Mesothelial cell of epicardium (in vitro differentiated cells): ENCODE results near the gene SHC1. TPM values are rescaled to one million over a fixed set of nuclear protein-coding genes. Genes with fewer than 3 reads are reported as not detected.

Experiments
- DNase-seq, 2 experiments: peaks; one replicate each; pipeline ENCODE4 v3.0.0; 2021; ENCODE audit warnings: low spot score in 2 of 2; ENCODE audit not compliant: unreplicated experiment in 2 of 2
- H3K27ac Mint-ChIP-seq: 2 replicates; pipeline ENCODE4 v1.8.0; 2021; ENCODE audit warnings: mixed read lengths
- H3K27me3 Mint-ChIP-seq: 2 replicates; pipeline ENCODE4 v1.8.0; 2021; ENCODE audit warnings: low read depth, mixed read lengths
- H3K36me3 Mint-ChIP-seq: 2 replicates; pipeline ENCODE4 v1.8.0; 2021; ENCODE audit warnings: mixed read lengths
- H3K4me1 Mint-ChIP-seq: 2 replicates; pipeline ENCODE4 v1.8.0; 2021; ENCODE audit warnings: mixed read lengths
- H3K4me3 Mint-ChIP-seq: 2 replicates; pipeline ENCODE4 v1.8.0; 2021; ENCODE audit warnings: mild to moderate bottlenecking, moderate library complexity, mixed read lengths
- H3K9me3 Mint-ChIP-seq: 2 replicates; pipeline ENCODE4 v1.8.0; 2021; ENCODE audit warnings: mixed read lengths
- CTCF ChIP-seq: fragments of 200-600 bp; sonication (generic); IDR thresholded peaks from one replicate; pipeline ENCODE4 v1.5.0; 2021; ENCODE audit warnings: antibody characterized with exemption; ENCODE audit not compliant: unreplicated experiment
- total RNA-seq: library from RNA; stranded (reverse); gene quantifications from 3 replicates; pipeline ENCODE4 v1.2.1, GENCODE V29; 2021

SHC1 gene
- total RNA-seq, 1 donor from 2014 or later = 115 TPM

- Mint-ChIP-seq H3K36me3 (no peaks in the 10 kb centered on the region), H3K4me3 (no peak overlapping the region), H3K9me3 (no peaks in the 10 kb centered on the region), H3K27me3 (no peaks in the 10 kb centered on the region), H3K4me1 (peaks cover 16% of the 10 kb centered on the region), H3K27ac (no peak overlapping the region)
- DNase-seq = no peak
- TF ChIP-seq CTCF = no peak
These were observed 39.8 kb upstream of the SHC1 start for GRCh38 chr1:155010211-155010918.

GRCh38 chr1:155009742-155010141 is 39.2 kb upstream of the SHC1 start:
- Mint-ChIP-seq H3K36me3 (no peaks in the 10 kb centered on the region), H3K27ac (peak overlapping the region; percentile 39), H3K27me3 (no peaks in the 10 kb centered on the region), H3K4me3 (no peak overlapping the region), H3K4me1 (peaks cover 16% of the 10 kb centered on the region), H3K9me3 (no peaks in the 10 kb centered on the region)
- TF ChIP-seq CTCF = no peak
- no peak for DNase-seq

GRCh38 chr1:155009221-155009711 is 38.7 kb upstream of the SHC1 start:
- H3K9me3 Mint-ChIP-seq = no peaks in the 10 kb centered on the region
- H3K4me1 Mint-ChIP-seq = peaks cover 21% of the 10 kb centered on the region
- TF ChIP-seq CTCF = no peak
- H3K27ac Mint-ChIP-seq = peak overlapping the region; percentile 34
- no peak overlapping the region for H3K4me3 Mint-ChIP-seq
- no peak for DNase-seq
- H3K36me3 Mint-ChIP-seq = no peaks in the 10 kb centered on the region
- H3K27me3 Mint-ChIP-seq = no peaks in the 10 kb centered on the region

GRCh38 chr1:155008015-155008941 is 37.7 kb upstream of the SHC1 start:
- Mint-ChIP-seq H3K36me3 (no peaks in the 10 kb centered on the region), H3K27me3 (no peaks in the 10 kb centered on the region), H3K27ac (no peak overlapping the region), H3K9me3 (no peaks in the 10 kb centered on the region), H3K4me3 (no peak overlapping the region), H3K4me1 (peaks cover 28% of the 10 kb centered on the region)
- TF ChIP-seq CTCF = no peak
- DNase-seq = no peak

GRCh38 chr1:155007251-155007828 is 36.8 kb upstream of the SHC1 start:
- no peak overlapping the region for H3K27ac Mint-ChIP-seq
- DNase-seq = no peak
- no peak for TF ChIP-seq CTCF

More at GRCh38 chr1:155007251-155007828, 36.8 kb upstream of the SHC1 start:
- Mint-ChIP-seq H3K4me1 (peaks cover 28% of the 10 kb centered on the region), H3K36me3 (no peaks in the 10 kb centered on the region), H3K9me3 (no peaks in the 10 kb centered on the region), H3K27me3 (no peaks in the 10 kb centered on the region), H3K4me3 (no peak overlapping the region)
